Measurements from ENCODE around the gene HMGB4. TPM values are rescaled to one million over a fixed set of nuclear protein-coding genes. Genes with fewer than 3 reads are reported as not detected.

HMGB4 gene
- polyA plus RNA-seq, 1 donor from 2014 or later, result not detected

GRCh38 chr1:33908324-33908956 lies 44.6 kb downstream of the HMGB4 start:
- Histone ChIP-seq H4K20me1 (ENCODE audit: insufficient read depth) (no peaks in the 10 kb centered on the region), H2AFZ (ENCODE audit: low read depth, low read length) (no peak overlapping the region), H3K9me2 (ENCODE audit: insufficient read depth, low read length) (no peaks in the 10 kb centered on the region), H3K79me2 (replicated peaks; ENCODE audit: insufficient read depth, low read length) (no peaks in the 10 kb centered on the region), H3F3A (ENCODE audit: insufficient read depth, low read length, poor library complexity, severe bottlenecking) (no peaks in the 10 kb centered on the region), H3K9me3 (ENCODE audit: low read length) (no peaks in the 10 kb centered on the region), H3K27me3 (ENCODE audit: insufficient read depth, low read depth, low read length) (no peaks in the 10 kb centered on the region), H3K9ac (ENCODE audit: low read length) (no peak overlapping the region), H3K27ac (ENCODE audit: low read length) (no peak overlapping the region), H3K36me3 (ENCODE audit: insufficient read depth, low read length) (no peaks in the 10 kb centered on the region), H3K4me3 (ENCODE audit: low read length) (no peak overlapping the region), H3K4me2 (ENCODE audit: low read length) (no peak overlapping the region)
- TF ChIP-seq REST (IDR thresholded peaks at IDR 0.05; ENCODE audit: borderline replicate concordance) (no peak), SMC3 (conservative IDR thresholded peaks at IDR 0.05; ENCODE audit: poor library complexity) (no peak), MXI1 (conservative IDR thresholded peaks at IDR 0.05; ENCODE audit: poor library complexity, severe bottlenecking) (no peak), POLR2AphosphoS5 (IDR thresholded peaks at IDR 0.05) (no peak), TAF1 (IDR thresholded peaks at IDR 0.05; ENCODE audit: low read depth) (no peak), CTCF (IDR thresholded peaks at IDR 0.05; ENCODE audit: poor library complexity, severe bottlenecking) (no peak), EZH2 (IDR thresholded peaks at IDR 0.05; ENCODE audit: borderline replicate concordance, insufficient read depth, low read length, poor library complexity, severe bottlenecking) (no peak), RAD21 (conservative IDR thresholded peaks at IDR 0.05) (no peak), EP300 (conservative IDR thresholded peaks at IDR 0.05; ENCODE audit: poor library complexity, severe bottlenecking) (no peak)

Data from neural cell (in vitro differentiated cells).